NCI-H2107 treated with DMSO at 0.1 percent for 48 hours (cell line): ENCODE data around the gene HRAS.
"Not testable (repeated sequence)": the region's sequence is repeated elsewhere in the genome, so short reads cannot be mapped to it uniquely, and the experiment has no call there.

ENCODE experiments used
- DNase-seq: peaks from one replicate; lab custom pipeline; 2025; ENCODE audit not compliant: unreplicated experiment; lab: John Stamatoyannopoulos, UW

Gene HRAS

DNA sequence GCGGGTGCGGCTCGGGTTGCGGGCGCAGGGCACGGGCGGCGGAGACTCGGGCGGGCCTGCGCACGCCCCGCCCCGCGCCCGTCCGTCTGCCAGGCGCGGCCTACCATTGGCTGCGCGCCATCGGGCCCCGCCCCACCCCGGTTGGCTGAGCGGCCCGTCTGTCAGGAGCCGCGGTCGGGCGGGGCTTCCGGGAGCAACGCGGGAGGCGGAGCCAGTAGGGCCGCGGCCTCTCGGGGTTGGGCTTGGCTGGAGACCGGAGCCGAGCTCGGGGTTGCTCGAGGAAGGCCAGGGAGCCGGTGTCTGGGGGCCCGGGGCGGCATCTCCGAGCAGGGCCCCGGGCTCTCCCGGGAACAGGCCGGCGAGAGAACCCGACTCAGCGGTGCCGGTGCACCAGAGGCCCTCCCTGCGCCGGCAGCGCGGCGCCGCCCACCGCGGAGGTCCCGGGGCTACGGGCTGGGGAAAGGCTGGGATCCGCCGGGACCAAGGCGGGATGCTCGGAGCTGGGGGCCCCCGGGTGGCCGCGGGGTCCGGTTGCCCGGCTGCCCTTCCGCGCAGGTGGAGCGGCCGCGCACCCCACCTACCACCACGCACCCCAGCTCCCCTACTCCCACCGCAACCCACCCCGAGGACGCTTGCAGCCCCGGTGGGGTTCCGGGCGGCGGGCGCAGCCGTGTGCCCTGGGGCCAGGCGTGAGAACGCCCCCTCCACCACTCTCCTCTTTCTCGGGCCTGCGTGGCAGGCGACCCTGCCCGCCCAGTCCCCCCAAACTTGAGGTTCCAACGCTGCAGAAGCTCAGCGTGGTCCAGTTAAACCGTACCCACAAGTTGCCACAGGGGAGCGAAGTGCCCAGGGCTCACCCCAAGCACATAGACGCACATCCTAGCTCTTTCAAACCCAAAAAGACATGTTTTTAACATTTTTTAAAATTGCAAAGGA lies at the start of gene HRAS:
Gene HRAS (minus strand): TSS at position 58 of the 936 bp plus-strand sequence.
- DNase-seq, result peak; percentile 79

DNA sequence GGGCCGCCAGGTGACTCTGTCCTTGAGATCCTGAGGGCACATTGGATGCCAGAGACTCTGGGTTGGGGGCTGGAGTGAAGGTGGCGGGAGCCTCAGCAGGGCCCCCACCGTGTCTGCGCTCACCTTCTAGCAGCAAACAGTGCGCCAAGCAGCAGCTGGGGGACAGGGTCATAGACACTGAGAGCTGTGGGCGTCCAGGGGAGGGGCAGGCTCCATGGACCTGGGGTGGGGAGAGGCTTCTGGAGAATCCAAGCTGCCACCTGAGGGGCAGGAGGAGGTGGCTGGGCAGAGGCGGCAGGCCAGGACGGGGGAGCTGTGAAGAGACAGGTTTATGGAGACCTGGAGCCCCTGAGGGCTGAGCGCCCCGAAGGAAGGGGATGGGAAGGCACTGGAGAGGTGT lies 48.9 kb upstream of the HRAS start:
- DNase-seq, result no peak

DNA sequence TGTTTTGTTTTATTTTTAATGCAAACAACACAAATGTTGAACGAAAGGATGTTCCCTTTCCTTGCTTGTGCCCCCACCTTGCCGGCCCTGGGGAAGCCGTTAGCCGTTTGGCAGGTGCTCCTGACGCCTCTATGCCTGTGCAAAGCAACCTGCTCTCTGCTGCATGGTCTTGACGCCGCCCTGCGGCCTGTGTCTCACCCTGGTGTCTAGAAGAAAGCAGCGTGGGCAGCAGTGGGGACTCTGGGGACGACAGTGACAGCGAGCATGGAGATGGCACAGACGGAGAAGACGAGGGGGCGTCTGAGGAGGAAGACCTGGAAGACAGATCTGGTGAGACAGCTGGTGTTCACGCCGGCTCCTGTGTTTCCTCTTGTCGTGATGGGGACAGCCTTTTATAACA lies 46.4 kb upstream of the HRAS start:
- DNase-seq, result no peak

DNA sequence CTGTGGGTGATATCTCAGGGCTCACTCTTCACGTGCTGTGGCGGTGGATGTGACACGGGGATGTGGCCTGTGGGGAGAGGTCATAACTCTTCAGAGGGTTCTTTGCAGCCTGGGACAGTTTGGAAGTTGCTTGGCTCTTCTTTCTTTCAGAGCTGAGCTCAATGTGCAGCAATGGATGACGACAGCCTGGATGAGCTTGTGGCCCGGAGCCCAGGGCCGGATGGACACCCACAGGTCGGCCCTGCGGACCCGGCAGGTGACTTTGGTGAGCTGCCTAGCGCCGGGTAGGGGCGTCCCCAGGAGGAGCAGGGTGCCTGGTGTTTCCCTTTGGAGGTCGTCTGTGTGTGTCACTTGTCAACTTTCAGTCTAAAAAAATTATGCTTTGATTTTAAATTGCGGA lies 46.0 kb upstream of the HRAS start:
- DNase-seq, result no peak

DNA sequence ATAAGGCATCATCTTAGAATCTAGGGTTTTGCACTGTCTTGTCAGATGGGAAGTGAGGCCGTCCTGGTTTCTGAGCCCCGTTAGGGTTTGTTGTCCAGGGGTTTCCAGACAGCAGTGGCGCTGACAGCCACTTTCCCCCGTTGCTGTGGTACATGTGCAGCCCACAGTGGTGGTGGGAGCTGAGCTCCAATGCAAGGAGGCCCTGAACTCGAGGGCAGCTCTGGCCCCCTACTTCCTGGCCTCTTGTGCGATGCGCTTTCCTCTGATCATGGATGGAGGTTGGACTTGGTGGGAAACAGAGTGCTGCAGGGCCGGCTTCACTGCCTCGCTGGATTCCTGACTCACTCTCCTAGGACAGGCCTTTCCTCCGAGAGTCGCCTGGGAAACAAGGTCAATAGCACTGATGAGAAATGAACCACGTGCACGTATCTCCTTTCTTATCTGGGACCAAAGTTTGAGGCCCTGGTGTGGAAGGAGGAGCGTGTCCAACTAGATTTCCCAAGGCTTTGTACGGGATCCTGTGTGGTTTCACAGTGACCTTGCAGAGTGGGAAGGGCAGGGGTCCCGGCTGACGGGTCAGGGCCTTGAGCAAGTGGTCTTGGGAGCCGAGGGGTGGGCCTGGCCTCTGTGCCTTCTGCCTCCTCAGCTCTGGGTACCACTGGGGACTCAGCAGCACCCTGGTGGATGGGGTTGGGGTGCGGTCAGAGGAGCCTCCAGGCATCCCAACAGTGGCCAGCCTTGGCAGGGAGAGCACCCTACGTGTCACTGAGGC lies 44.6 kb upstream of the HRAS start:
- DNase-seq, result no peak

DNA sequence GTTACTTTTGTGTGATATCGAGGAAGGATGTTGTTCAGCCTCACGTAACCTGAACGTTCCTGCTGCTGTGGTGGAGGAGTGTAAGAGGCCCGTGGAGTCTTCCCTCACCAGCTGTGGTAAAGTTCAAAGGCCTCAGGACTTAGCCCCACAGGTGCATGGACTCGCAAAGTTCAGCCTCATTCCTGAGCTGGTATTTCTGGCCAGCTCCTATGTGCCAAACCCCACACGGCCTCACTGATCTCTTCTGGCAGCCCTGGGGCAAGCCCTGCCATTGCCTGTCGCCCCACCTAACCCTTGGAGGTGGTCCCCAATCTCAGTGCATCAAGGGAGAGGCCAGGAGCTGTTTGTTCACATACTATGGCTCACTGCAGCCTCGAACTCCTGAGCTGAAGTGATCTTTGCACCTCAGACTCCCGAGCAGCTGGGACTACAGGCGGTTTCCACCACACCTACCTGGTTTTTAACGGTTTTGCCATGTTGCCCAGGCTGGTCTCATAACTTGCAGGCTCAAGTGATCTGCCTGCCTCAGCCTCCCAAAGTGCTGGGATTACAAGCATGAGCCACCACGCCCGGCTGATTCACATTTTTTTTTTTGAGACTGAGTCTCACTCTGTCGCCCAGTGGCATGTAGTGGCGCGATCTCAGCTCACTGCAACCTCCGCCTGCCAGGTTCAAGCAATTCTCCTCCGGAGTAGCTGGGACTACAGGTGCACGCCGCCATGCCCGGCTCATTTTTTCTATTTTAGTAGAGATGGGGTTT lies 43.1 kb upstream of the HRAS start:
- DNase-seq, result no peak

DNA sequence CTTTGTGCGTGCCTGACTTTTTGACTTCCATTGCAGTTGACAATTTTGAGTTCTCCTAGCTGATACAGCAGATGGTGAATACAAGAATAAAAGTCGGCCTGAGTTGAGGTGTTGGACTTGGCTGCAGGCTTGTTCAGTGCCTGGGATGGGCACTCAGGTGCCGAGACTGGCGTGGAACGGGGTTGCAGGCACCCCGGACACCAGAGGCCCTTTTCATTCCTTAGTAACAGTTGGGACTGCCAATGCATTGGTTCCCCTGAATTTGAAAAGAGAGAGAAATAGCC lies 42.2 kb upstream of the HRAS start:
- DNase-seq, result no peak

DNA sequence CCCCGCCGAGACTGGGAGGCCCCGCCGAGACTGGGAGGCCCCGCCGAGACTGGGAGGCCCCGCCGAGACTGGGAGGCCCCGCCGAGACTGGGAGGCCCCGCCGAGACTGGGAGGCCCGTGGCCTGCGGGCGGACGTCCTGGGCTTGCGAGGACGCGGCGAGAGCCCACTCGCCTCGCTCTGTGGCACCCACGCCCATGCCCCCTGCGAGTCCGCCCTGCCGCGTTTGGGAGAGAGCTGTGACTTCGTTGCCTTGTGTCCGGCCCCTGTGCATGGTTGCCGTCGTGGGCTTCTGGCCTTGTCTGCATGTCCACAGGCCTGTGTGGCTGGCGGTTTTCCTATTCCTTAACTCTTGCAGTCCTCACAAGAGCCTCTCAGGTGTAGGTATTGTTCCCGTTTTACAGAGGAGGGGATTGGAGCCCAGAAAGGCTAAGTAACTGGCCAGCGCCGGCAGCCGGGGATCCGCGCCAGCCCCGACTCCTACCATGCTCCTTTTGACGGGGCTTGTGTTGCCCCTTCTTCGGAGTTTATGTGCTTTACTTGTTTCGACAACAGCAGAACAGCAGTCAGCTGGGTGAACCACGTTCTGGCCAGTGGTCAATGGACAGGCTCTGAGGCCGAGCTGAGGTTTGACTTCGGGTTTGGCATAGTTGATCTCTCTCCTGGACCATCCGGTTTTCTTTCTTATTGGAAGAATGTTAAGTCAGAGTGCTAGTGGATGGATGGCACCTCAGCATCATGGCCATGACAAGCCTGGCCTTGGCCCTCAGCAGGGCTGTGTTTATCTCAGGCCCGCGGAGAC lies 41.6 kb upstream of the HRAS start:
- DNase-seq, result no peak

DNA sequence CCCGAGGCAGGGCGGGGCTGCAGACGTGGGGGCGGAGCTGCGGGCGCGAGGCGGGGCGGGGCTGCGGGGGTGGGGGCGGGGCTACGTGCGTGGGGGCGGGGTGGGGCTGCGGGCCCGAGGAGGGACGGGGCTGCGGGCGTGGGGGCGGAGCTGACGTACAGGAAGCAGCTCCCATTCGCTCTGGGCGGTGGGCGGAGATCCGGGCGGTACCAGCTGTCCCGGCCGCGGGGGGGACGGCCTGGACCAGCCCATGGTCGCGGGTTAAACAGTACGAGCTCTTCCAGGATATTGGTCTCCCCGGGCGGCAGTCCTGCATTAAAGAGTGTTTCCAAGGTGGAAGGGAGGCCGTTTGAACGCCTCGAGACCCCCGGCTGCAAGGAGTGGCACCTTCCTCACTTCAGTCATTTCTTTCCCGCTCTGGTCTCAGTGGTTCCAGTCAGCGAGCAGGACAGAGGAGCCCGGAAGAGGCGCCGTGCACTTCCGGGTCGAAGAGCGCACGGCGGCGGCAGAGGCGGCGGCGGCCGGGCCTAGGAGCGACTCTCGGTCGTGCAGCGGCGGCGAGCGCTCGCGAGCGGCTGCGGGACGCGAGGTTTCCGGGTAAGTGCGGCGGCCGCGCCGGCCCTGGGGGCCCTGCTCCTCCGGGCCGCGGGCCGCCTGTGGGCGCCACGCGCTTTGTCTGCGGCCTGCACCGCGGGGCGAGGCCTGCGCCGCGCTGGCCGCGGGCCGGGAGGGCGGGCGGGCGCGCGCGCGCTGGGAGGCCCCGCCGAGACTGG lies 40.8 kb upstream of the HRAS start, which contains the start of gene PHRF1:
Gene PHRF1 (plus strand): TSS at position 475 of the 773 bp plus-strand sequence. CDS start 5,043 bp downstream, outside the sequence.
- peak; percentile 80 for DNase-seq

DNA sequence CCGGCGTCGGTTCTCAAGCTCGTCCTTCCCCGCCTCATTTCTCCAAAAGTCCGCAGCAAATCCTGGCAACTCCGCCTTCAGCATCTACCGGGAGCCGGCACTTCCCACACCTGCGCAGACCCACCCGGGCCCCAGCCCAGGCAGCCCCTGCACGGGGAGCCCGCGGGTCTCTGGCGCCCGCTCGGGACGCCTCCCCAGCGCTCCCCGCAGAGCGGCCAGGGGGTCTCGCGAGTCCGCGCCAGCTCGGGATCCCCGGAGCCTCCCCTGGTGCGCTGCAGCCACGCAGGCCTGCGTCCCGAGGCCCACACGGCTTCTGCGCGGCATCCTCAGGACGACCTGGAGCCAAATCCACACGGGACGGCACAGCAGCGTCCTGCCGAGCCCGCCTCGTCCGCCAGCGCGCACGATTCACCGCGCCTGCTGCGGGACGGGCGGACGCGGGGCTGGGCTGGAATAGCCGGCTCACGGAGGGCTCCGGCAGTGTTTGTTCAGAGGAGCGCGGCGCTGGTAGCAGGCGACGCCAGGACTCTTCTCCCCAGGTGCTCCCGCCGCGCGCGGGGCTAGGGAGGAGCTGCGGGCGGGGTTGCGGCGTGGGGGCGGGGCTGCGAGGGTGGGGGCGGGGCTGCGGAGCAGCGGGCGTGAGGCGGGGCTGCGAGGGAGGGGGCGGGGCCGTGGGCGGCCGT lies 40.1 kb upstream of the HRAS start:
- DNase-seq, result peak; percentile 47

DNA sequence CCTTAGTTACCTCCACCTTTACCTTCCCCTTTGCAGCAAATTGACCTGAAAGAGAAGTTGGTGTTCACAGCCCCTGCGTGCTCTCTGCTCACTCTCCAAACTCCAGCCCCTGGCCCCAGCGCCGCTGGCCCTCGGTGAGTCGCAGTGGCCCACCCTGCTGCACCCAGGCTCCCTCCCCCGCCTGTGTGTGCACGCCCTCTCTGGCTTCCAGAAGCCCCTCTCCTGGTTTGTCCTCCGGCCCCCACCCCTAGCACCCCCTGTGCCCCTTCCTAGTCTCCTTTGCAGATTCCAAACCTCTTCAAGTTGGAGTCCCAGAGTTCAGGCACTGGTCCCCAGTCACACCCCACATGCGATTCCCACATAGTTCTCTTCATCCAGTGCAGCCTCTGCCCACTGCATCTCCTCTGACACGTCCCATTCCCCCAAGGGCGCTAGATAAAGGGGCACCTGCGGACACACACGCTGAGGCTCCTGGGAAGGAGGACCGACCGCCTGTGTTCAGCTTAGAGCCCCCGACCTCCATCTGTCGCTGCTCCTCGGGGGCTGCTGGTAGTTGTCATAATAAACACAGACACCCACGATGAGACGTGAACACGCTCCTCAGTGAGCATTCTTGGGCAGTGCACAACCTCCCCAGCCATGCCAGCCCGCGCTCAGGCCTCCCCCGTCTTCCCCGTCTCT lies 39.4 kb upstream of the HRAS start:
- no peak for DNase-seq

DNA sequence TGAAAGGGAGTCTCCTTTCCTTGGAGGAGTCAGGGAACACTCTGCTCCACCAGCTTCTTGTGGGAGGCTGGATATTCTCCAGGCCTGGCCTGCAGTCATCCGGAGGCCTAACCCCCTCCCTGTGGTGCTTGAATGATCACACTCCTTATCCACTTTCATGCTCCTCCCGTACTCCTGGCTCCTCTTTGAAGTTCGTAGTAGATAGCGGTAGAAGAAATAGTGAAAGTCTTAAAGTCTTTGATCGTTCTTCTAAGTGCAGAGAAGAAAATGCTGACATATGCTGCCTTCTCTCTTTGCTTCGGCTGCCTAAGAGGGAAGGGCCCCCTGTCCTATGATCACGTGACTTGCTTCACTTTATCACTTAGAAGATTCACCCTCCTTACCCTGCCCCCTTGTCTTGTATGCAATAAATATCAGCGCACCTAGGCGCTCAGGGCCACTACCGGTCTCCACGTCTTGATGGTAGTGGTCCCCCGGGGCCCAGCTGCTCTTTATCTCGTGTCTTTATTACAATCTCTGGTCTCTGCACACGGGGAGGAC lies 38.7 kb upstream of the HRAS start:
- not testable (repeated sequence) for DNase-seq

DNA sequence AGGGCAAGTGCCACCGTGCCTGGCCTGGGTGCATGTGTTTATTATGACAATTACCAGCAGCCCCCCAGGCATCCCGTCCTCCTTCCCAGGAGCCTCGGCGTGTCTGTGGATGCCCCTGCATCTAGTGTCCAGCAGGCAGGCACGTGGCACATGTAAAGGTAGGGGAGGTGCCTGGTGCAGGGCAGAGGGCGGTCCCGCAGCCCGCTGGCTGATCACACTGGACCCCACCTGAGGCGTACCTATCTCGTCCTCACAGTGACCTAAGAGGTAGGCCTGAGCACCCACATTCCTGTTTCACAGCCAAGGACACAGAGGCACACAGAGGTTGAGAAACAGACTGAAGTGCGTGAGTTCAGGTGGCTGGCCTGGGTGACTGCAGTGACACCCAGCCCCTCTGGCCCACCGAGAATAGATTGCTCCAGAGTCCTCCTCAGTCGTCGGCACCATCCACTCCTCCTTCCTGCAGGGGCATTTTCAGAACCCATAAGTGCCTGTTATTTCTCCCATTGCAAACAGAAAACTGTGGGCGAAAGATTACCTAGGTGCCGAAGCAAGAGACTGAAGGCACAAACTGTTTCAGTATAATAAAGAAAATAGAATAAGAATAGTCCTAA lies 37.9 kb upstream of the HRAS start:
- no peak for DNase-seq

DNA sequence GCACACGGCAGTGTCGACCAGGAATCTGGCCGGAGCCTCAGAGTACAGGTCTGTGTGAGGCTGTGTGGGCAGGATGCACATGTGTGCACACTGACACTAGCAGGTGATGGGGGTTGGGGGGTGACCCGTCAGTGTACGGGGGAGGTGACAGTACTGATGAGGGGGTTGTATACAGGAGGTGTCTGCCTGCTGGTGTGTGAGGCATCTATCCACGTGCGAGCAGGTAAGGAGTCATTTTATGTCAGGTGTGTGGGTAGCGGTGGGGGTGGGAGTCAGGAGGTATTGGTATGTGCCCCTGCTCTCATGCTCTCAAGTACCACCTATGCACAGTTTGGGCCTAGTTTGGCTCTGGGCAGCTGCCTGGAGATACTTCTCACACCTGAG lies 36.4 kb upstream of the HRAS start:
- DNase-seq, result no peak

DNA sequence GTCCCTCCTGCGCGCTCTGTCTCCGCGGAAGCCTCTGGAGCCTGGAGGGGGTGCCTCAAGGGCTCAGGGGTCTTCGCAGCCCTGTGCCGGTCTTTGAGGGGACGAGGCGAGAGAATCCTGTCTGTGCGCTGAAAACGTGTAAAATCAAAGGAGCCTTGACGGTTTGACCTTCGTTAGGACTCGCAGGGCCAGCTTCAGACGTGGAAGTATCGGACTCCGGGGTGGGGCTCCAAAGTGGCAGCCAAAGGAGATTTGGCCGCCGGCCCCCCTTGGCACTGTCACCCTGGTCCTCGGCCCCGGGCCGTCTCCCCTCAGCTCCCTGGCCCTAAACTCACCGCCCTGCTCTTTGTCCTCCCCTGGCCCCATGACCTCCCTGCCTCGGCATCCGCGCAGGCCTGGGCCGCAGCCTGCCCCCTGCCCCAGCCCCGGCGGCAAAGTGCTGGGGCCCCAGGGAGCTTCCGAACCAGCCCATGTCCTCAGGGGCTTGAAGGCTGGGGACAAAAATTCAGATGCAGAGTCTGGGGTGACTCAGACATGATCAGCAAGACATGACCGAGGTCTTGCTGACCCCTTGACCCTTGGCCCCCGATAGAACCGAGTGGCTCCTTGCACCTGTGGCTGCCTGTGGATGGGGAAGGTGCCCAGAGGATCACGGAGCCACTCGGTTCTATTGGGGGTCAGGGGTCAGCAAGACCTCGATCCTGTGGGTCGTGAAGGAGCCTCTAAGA lies 33.9 kb upstream of the HRAS start:
- no peak for DNase-seq

DNA sequence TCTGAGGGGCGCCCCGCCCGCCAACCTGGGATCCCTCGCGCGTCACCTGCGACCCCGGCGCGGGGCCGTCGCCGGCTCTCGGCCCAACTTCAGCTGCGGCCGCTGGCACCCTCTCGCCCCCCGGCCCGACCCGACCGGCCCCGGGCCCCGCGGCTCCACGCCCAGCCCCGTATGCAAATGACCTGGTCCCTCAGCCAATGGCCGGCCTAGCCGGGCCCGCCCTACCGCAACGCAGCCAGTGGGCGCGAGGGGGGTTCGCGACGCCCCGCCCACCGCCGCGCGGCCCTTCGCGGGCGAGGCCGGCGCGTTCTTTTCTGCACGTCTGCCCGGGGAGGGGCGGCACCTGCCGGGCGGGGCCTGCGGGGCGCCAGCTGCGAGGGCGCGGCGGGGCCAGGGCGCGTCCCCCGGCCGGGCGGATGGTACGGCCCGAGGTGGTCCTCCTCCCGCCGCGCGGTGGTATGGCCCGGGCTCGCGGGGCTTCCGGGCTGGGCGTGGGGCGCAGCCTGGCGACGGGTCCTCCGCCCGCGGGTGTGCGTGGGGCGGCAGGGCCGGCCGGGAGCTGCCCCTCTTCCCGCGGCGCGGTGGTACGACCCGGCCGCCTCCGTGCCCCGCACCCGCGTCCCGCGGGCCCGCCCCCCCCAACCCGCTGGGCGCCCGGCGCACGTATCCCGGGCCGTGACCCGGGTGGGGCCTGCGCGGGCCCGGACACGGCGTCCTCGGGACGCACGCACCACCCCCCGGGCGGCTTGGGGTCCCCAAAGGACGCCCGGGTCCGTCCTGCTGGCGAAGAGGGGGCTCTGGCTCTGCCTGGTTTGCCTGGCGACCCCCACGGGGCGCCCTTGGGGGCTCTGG lies 33.2 kb upstream of the HRAS start:
- peak; percentile 50 for DNase-seq
